Gastroesophageal sphincter (tissue), 3 donors: ENCODE results near the gene SGMS1.
"Not testable (repeated sequence)": the region's sequence is repeated elsewhere in the genome, so short reads cannot be mapped to it uniquely, and the experiment has no call there.

Experiments used
- CTCF ChIP-seq, 4 experiments: fragments of 200-600 bp in 2 of 4; fragments of 450-650 bp in 2 of 4; sonication (generic) in 1 of 4; IDR thresholded peaks; one replicate each; pipeline ENCODE4 v1.5.1; 2017 to 2019; ENCODE audit warnings: antibody characterized with exemption in 4 of 4, mild to moderate bottlenecking in 2 of 4, moderate library complexity in 2 of 4
- EP300 ChIP-seq: sonication (generic); formaldehyde crosslinking; IDR thresholded peaks from one replicate; pipeline ENCODE4 v1.6.1; 2017; ENCODE audit warnings: antibody characterized with exemption, mild to moderate bottlenecking
- POLR2A ChIP-seq, 2 donors: fragments of 450-650 bp; IDR thresholded peaks; one replicate each; pipeline ENCODE4 v1.6.1; 2017; ENCODE audit warnings: antibody characterized with exemption in 2 of 2, mild to moderate bottlenecking in 2 of 2, moderate library complexity in 1 of 2
- POLR2AphosphoS5 ChIP-seq: sonication (generic); formaldehyde crosslinking; IDR thresholded peaks from one replicate; pipeline ENCODE4 v1.6.1; 2017; ENCODE audit warnings: antibody characterized with exemption

GRCh38 chr10:50356481-50356832, 267.3 kb downstream of the SGMS1 start:
- TF ChIP-seq CTCF (IDR thresholded peaks at IDR 0.05); POLR2AphosphoS5; POLR2A (IDR thresholded peaks at IDR 0.05); EP300: not testable (repeated sequence)
